ENCODE measurements around the gene SLC16A10. TPM values are rescaled to one million over a fixed set of nuclear protein-coding genes. Genes with fewer than 3 reads are reported as not detected.

Gene SLC16A10
- total and polyA plus RNA-seq, 2 of the 13 experiments (the other 11 are each of a cell fraction or from before 2014, with no cell fraction given): 8.2 to 20.1 TPM

GRCh38 chr6:111259089-111259831 is 172.0 kb downstream of the SLC16A10 start (continued):
- TF ChIP-seq POGK (CRISPR knock-in tag; conservative IDR thresholded peaks at IDR 0.05) (no peak; the same call in 1 of the 2 replicates), NRL (CRISPR knock-in tag; IDR thresholded peaks at IDR 0.05; ENCODE audit: borderline replicate concordance) (peak; percentile 56; the same call in 1 of the 2 replicates), RNF219 (CRISPR knock-in tag; IDR thresholded peaks at IDR 0.05) (no peak), POGZ (CRISPR knock-in tag; IDR thresholded peaks at IDR 0.05) (peak; percentile 92), PAF1 (CRISPR knock-in tag; IDR thresholded peaks at IDR 0.05) (no peak), ZNF253 (CRISPR knock-in tag; IDR thresholded peaks at IDR 0.05; ENCODE audit: borderline replicate concordance) (no peak), ZNF678 (CRISPR knock-in tag; IDR thresholded peaks at IDR 0.05) (peak; percentile 83; the same call in 1 of the 2 replicates), SMARCE1 (IDR thresholded peaks at IDR 0.05; ENCODE audit: borderline replicate concordance) (no peak), ZBTB2 (CRISPR knock-in tag; IDR thresholded peaks at IDR 0.05; ENCODE audit: low read depth) (no peak), ZFP1 (CRISPR knock-in tag; IDR thresholded peaks at IDR 0.05) (peak; percentile 68; the same call in 1 of the 2 replicates), NCOA5 (CRISPR knock-in tag; IDR thresholded peaks at IDR 0.05) (no peak), TFE3 (CRISPR knock-in tag; IDR thresholded peaks at IDR 0.05) (peak; percentile 88), ZSCAN5A (CRISPR knock-in tag; IDR thresholded peaks at IDR 0.05; ENCODE audit: borderline replicate concordance) (no peak), E2F5 (CRISPR knock-in tag; conservative IDR thresholded peaks at IDR 0.05) (no peak; the same call in 1 of the 2 replicates), ARNT2 (CRISPR knock-in tag; IDR thresholded peaks at IDR 0.05; ENCODE audit: low read depth) (peak; percentile 68; the same call in 1 of the 2 replicates)
- TF ChIP-seq, protein P1, sequence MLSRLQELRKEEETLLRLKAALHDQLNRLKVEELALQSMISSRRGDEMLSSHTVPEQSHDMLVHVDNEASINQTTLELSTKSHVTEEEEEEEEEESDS (CRISPR knock-in tag; IDR thresholded peaks at IDR 0.05; ENCODE audit: borderline replicate concordance): no peak
- TF ChIP-seq, protein P2, sequence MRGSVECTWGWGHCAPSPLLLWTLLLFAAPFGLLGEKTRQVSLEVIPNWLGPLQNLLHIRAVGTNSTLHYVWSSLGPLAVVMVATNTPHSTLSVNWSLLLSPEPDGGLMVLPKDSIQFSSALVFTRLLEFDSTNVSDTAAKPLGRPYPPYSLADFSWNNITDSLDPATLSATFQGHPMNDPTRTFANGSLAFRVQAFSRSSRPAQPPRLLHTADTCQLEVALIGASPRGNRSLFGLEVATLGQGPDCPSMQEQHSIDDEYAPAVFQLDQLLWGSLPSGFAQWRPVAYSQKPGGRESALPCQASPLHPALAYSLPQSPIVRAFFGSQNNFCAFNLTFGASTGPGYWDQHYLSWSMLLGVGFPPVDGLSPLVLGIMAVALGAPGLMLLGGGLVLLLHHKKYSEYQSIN (CRISPR knock-in tag; IDR thresholded peaks at IDR 0.05; ENCODE audit: borderline replicate concordance): no peak
